DND-41 (cell line): ENCODE results near the gene RSPO3.

Experiments used
- CTCF ChIP-seq: IDR thresholded peaks from 2 replicates; pipeline ENCODE4 v1.5.1; 2012; ENCODE audit warnings: borderline replicate concordance, low read length, moderate library complexity, mild to moderate bottlenecking; ENCODE audit not compliant: poor library complexity, severe bottlenecking; ENCODE audit errors: extremely low read depth
- EZH2 ChIP-seq: IDR thresholded peaks from 3 replicates; pipeline ENCODE4 v1.6.1; 2012; ENCODE audit warnings: borderline replicate concordance, low read depth, mild to moderate bottlenecking, moderate library complexity, low read length, inconsistent platforms; ENCODE audit not compliant: severe bottlenecking

GRCh38 chr6:127077886-127078285 lies 40.6 kb upstream of the RSPO3 start:
- TF ChIP-seq CTCF (no peak), EZH2 (no peak)
